Right renal pelvis (tissue), 4 donors: ENCODE results near the gene SNAP29. TPM values are rescaled to one million over a fixed set of nuclear protein-coding genes. Genes with fewer than 3 reads are reported as not detected.
"Not testable (repeated sequence)": the region's sequence is repeated elsewhere in the genome, so short reads cannot be mapped to it uniquely, and the experiment has no call there.

Experiments used
- DNase-seq, 4 donors: peaks; one replicate each; pipeline ENCODE4 v3.0.0-alpha.2; 2013; ENCODE audit warnings: low read depth in 4 of 4, low spot score in 3 of 4, missing footprints in 1 of 4
- polyA plus RNA-seq, 4 donors: library from polyadenylated mRNA; unstranded; fragments of 120-200 nt; gene quantifications; one replicate each; pipeline ENCODE4 v1.2.1, GENCODE V29; 2013; ENCODE audit not compliant: insufficient read length in 4 of 4

The SNAP29 gene
- polyA plus RNA-seq, 4 donors = 28.1 to 33.3 (median 32.3) TPM

- DNase-seq = no peak
Measured at GRCh38 chr22:20834206-20834605, 24.6 kb upstream of the SNAP29 start.

GRCh38 chr22:20834725-20835124 is 24.1 kb upstream of the SNAP29 start:
- no peak for DNase-seq

DNA sequence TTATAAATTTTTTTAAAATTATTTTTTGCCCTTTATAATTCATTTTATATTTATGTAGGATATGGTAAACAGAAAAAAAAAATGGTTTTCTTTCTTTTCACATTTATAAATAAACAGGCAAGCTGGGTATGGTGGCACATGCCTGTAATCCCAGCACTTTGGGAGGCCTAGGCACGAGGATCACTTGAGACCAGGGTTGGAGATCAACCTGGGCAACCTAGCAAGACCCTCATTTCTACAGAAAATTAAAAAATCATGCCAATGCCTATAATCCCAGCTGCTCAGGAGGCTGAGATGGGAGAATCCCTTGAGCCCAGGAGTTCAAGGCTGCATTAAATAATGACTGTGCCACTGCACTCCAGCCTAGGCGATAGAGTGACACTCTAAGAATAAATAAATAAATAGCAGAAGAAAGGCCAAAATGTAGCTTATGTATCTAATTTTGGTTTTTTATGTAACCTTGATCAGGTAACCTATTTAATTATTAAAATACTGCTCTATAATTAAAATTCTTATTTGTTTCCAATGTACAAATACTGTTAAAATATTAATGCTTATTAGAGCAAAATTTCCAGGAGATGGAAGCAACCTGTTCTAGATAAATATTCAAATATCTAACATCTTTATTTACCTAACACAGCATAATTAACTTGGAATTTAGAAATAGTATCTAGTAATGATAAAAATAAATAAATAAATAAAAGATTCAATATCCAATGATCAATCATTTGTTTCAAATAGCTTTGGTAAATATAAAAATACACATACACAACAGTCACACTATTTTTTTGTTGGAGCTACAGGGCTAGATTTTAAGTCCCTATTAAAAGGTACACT is 21.6 kb upstream of the SNAP29 start:
- DNase-seq = no peak

DNA sequence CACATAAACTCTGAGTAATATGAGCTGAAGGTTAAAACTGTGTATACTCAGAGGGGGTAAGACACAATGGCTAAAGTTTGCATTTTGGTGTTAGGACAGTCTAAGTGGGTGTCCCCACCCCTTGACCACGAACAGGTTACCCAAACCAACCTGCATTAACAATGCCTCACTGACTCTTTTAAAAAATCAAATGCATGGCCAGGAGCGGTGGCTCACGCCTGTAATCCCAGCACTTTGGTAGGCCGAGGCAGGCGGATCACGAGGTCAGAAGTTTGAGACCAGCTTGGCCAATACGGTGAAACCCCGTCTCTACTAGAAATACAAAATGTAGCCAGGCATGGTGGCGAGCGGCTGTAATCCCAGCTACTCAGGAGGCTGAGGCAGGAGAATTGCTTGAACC is 19.5 kb upstream of the SNAP29 start:
- not testable (repeated sequence) for DNase-seq

DNA sequence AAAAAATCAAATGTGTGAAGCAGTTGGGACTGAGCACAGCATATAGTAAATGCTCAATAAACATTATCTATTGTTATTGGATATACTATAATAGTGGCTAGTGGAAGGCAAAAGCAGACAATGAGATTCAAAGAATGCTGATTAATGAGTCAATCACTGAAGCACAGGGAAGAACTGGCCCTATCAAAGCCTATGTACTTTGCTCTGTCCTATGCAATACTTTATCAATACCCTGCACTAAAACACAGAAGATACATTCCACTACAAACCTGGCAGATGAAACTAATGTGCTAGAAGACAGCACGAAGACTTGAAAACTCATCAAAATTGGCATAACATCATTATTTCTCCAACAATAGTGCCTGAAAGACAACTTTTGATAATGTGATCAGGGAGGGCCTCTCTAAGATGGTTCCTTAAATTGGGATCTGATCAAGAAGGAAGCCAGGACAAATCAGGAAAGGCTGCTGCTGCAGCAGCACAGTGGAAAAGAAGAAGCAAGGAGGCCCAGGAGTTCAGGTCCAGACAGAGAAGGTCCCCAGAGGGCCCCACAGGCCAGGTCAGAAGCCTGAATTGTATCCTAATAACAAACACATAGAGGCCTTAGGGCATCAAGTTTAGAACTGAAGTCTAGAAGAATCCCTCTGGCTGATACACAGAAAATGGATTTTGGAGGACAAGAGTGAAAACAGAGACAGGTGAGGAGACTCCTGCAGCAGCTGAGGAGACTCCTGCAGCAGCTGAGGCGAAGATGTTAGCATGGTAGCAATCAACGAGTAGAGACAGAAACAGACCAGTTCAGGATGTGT is 18.8 kb upstream of the SNAP29 start:
- no peak for DNase-seq

- no peak for DNase-seq
Measured at GRCh38 chr22:20840646-20841371, 18.0 kb upstream of the SNAP29 start.

DNA sequence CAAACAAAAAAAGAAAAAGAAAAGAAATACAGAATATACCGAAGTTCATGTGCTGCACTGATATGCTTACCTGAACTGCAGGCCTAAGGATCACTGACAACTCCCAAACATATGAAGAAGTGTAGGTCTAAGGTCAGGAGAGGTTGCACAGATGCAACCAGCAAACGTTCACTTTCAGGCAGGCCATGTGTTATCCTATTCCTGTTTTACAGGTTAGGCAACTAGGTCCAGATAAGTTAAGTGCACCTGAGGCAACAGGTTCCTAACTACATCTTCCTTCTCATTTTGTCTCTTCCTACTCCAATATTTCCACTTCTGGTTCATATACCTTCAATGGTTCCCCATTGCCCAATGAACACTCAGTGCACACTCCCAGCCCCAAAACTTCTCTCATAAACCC is 15.3 kb upstream of the SNAP29 start:
- DNase-seq = no peak

- no peak for DNase-seq
Measured at GRCh38 chr22:20844055-20845037, 14.5 kb upstream of the SNAP29 start.

GRCh38 chr22:20847318-20847822 is 11.4 kb upstream of the SNAP29 start:
- no peak for DNase-seq

- DNase-seq = no peak
Measured at GRCh38 chr22:20852076-20852475, 6.7 kb upstream of the SNAP29 start.

DNA sequence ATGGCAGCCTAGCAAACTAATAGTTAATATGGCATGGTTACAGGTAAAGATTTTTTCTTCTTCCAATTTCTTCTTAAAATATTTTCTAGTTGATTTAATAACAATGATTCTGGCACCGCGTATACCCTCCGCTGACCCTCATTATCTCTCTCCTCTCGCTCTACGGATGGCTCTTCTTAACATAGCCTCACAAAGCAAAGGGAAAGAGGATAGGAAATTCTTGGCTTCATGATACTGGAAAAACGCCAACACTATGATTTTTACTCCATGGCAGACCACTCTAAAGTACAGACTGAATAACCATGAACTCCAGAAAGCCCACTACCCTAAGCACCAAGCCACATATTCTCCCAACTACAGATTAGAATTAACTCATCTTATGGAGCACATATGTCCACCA is 6.3 kb upstream of the SNAP29 start:
- no peak for DNase-seq

DNA sequence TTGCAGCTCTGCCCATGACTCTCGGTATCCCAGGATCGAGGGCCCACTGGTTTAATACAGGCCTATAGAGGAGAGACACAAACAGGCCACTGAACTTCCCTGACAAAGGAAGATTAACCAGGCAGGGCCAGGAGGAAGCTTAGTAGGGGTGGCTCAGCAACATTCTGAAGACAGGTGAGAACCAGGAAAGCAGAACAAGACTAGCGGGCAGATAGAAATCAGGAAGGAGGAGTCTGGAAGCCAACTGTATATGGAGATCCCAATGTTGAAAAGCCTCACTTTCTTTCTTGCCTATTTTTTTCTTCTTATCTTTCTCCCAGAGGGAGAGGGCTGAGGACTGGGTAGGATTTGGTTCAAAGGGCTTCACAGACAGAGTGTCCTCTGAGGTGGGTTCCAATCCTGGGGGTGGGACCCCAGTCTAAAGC is 5.6 kb upstream of the SNAP29 start:
- DNase-seq = no peak

DNA sequence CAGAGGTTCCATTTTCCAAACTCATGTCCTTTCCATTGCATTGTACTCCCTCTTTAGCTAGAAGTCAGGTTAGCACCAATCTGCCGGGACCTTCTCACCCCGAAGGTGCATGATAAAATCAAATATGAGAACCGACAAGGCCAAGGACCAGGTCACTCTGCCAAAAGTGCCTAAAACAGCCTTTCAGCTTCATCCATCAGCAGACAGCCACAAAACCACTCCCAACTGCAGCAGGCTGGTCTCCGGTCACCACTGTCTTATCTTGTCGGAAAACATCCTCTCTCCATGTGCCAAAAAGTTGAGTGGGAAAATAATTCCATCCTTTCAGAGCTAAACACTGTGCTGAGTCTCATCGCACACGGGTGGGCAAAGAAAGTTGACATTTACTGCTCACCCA is 1.6 kb upstream of the SNAP29 start:
- no peak for DNase-seq

DNA sequence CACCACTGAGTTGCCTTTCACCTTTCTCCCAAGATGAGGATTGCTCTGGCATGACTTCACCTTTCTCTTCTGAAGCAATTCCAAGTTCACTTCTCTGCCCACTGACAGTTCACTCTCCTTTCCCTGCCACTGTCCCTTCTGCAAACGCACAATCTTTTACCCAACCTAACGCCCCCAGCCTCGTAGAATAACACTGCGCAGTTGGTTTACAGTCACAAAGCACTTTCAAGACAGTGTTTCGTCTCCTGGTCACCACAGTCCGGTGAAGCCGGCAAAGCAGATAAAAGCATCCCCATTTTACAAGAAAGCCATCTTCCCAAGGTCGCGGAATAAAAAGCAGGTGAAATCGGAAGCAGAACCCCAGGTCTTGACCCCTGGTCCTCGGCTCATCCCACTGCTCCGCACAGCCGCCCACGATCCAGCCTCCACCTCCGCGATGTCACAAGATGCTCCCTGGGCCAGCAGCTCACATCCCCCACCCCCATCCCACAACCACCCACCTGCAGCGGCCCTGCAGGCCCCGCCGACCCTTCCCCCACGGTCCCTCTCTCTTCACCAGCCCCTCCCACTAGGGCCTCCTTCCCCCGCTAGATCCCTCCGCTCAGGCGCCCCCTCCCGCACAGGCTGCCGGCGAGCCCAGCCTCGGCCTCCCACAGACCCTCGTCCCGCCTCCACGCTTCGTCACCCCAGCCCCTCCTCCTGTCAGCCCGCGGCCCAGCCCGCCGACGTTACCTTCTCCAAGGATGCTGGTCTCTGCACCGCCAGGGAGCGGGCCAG is 781 bp upstream of the SNAP29 start:
- DNase-seq = peak; percentile 71 to 77 (median 74)

GRCh38 chr22:20859615-20860014 is 808 bp downstream of the SNAP29 start:
- DNase-seq = no peak

DNA sequence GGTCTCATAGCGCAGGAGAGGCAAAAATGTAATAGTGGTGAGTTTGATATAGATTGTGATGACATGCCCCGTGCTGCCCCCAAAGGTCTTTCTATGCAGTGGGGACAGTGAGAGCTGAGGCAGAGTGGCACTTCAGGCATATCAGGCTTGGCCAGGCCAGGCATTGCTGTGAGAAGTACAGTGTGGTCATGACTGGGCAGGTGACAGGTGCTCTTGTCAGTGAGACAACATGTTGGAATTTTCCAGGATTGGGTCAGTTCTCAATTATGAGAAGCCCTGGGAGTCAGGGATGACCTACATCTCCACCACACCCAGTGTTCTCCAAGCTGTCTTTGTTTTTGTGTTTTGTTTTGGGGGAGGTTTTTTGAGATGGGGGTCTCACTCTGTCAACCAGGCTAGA is 3.7 kb downstream of the SNAP29 start:
- no peak for DNase-seq

DNA sequence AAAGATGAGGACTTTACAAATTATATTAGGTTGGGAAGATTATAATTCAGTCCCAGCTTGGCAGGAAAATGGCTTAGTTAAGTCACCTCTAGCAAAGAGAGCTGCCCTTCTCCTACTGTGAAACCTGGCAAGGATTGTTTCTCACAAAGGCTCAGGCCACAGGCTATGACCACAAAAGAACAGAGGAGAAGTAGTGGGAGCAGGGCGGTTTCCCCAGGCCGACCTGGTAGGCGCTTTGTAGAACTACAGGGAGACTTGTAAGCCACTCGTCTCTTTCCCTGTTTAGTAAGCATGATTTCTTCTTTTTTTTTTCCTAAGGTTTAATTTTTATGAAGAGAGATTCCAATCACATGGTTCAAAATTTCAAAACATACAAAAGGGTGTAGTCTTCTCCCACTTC is 4.6 kb downstream of the SNAP29 start:
- DNase-seq = no peak

DNA sequence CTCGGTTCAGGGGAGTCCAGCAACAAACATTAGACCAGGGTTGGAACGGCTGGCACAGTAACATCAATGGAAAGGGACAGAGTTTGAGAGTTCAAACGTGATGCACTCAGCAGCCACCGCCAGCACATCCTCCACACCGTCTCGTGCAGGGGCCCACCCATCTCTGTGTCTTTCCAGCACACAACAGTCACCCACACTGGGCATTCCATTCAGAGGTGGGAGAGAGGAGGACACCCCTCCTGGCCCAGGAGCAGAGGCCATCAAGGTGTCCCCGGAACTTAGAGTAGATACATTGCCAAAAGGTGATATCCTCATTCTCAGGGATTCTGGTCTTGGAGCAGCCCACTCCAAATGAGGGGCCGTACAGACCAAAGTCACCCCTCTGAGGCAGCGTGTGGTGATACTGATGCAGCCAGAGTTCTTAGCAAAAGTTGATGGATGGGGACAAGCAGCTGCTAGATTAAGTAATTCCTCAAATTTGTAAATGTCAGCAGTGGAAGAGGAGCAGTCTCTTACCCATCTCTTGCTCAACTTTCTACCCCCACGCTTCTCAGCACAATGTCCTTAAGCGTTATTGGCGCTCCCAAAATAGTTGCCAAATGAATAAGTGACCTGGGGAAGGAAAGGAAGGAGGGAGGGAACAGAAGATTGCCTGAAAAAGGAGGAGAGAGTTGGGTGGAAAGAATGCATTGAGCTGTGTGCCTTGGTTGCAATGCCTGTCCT is 5.5 kb downstream of the SNAP29 start:
- DNase-seq = no peak
